Effector memory CD4-positive, alpha-beta T cell (primary cell): ENCODE measurements around the gene MEF2D.

Source experiments
- DNase-seq, 3 donors: peaks; one replicate each; pipeline ENCODE4 v3.0.0-alpha.2; 2020
- H3K27ac ChIP-seq: 2 replicates; pipeline ENCODE4 v1.7.0; 2013; ENCODE audit warnings: mild to moderate bottlenecking, low read length, moderate library complexity; ENCODE audit not compliant: insufficient read depth, poor library complexity, severe bottlenecking
- H3K27me3 ChIP-seq: replicated peaks from 2 replicates; pipeline ENCODE4 v1.7.0; 2013; ENCODE audit warnings: mild to moderate bottlenecking, low read length; ENCODE audit not compliant: insufficient read depth, control insufficient read depth, poor library complexity, severe bottlenecking
- H3K36me3 ChIP-seq: 2 replicates; pipeline ENCODE4 v1.7.0; 2013; ENCODE audit warnings: mild to moderate bottlenecking, low read length, moderate library complexity; ENCODE audit not compliant: control insufficient read depth, insufficient read depth
- H3K4me1 ChIP-seq: 2 replicates; pipeline ENCODE4 v1.7.0; 2013; ENCODE audit warnings: low read length, mild to moderate bottlenecking; ENCODE audit not compliant: control insufficient read depth, insufficient read depth, poor library complexity, severe bottlenecking
- H3K4me3 ChIP-seq: 2 replicates; pipeline ENCODE4 v1.7.0; 2013; ENCODE audit warnings: low read length, low read depth, mild to moderate bottlenecking; ENCODE audit not compliant: insufficient read depth, poor library complexity, severe bottlenecking
- H3K9me3 ChIP-seq: 2 replicates; pipeline ENCODE4 v1.7.0; 2013; ENCODE audit warnings: mild to moderate bottlenecking, low read length, moderate library complexity; ENCODE audit not compliant: control insufficient read depth

MEF2D gene

DNA sequence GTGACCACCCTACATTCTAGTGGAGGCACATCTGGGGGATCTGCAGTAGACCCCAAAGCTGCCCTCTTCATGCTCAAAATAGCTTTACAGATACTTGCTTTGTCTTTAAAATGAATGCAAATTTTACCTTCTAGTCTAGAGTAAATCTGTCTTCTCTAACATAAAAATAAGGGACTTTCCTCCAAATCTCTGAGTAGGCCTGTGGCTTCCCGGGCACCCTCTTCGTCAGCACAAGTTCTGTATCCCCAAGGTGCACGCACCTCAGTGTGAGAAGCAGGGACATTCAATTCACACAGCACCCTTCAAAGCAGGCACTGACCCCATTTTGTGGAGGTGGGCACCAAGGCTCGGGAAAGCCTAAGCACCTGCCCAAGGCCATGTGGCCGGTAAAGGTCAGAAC lies 19.0 kb downstream of the MEF2D start:
- DNase-seq = peak in 1 of 3 donors; percentile 28
- no peaks in the 10 kb centered on the region for H3K27me3 ChIP-seq
- peaks cover 7% of the 10 kb centered on the region for H3K4me1 ChIP-seq
- no peaks in the 10 kb centered on the region for H3K9me3 ChIP-seq
- H3K36me3 ChIP-seq = peaks cover 67% of the 10 kb centered on the region
- H3K4me3 ChIP-seq = no peak overlapping the region
- H3K27ac ChIP-seq = peak overlapping the region; percentile 54

DNA sequence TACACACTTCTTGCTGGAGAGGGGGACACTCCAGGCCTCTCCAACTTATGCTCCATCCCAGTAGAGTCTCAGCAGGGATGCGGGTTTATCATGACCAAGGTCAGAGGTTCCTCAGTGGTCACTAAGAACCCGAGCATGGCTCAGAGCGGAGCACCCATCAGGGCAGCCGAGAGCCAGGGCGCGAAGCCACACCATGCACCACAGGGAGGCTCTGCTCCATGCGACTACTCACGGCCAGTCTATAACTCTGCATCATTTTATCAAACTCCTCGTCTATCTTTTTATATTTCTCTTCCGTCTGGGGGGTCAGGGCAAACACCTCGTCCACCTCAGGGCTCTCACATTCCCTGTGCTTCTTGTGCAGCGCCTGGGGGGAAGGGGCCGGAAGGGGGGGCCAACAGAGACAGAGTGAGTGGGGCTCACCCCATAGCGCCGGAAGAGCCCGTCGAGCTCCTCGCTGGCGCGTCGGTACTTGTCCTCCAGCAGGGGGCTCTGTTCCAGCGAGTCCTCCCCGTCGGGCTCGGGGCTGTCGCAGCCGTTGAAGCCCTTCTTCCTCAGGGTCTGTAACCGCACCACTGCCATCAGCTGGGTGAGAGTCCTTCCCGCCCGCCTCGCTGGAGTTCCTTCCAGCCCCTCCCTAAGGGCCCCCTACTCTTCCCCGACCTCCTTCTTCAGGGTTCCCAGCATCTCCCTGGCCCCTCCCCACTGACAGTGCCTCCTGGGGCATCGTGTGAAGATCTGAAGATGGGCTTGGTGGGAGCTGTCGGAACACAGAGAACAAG lies 20.0 kb downstream of the MEF2D start:
- peak; percentile 59 to 65 (median 61) for DNase-seq
- H3K27me3 ChIP-seq = no peaks in the 10 kb centered on the region
- H3K27ac ChIP-seq = peak overlapping the region; percentile 54
- H3K9me3 ChIP-seq = no peaks in the 10 kb centered on the region
- peaks cover 7% of the 10 kb centered on the region for H3K4me1 ChIP-seq
- H3K36me3 ChIP-seq = peaks cover 77% of the 10 kb centered on the region
- H3K4me3 ChIP-seq = no peak overlapping the region

DNA sequence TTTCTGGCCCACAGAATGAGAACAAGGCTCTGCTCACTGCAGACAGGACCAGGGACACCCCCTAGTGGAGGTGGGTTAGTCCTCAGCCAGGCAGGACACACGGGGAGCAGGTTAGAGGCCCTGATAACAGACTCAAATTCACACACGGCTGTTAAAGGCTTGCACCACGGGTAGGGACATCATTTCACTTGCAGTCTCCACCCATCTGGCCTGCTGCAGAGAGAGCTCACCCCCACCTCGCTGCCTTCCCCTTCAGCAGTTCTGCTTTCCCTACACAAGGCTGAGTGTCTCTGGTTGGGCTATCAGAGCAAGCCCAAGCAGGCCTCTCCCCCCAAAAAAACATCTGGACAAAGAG lies 20.6 kb downstream of the MEF2D start:
- peaks cover 83% of the 10 kb centered on the region for H3K36me3 ChIP-seq
- H3K9me3 ChIP-seq = no peaks in the 10 kb centered on the region
- no peak overlapping the region for H3K4me3 ChIP-seq
- peaks cover 7% of the 10 kb centered on the region for H3K4me1 ChIP-seq
- no peak for DNase-seq
- no peaks in the 10 kb centered on the region for H3K27me3 ChIP-seq
- no peak overlapping the region for H3K27ac ChIP-seq

DNA sequence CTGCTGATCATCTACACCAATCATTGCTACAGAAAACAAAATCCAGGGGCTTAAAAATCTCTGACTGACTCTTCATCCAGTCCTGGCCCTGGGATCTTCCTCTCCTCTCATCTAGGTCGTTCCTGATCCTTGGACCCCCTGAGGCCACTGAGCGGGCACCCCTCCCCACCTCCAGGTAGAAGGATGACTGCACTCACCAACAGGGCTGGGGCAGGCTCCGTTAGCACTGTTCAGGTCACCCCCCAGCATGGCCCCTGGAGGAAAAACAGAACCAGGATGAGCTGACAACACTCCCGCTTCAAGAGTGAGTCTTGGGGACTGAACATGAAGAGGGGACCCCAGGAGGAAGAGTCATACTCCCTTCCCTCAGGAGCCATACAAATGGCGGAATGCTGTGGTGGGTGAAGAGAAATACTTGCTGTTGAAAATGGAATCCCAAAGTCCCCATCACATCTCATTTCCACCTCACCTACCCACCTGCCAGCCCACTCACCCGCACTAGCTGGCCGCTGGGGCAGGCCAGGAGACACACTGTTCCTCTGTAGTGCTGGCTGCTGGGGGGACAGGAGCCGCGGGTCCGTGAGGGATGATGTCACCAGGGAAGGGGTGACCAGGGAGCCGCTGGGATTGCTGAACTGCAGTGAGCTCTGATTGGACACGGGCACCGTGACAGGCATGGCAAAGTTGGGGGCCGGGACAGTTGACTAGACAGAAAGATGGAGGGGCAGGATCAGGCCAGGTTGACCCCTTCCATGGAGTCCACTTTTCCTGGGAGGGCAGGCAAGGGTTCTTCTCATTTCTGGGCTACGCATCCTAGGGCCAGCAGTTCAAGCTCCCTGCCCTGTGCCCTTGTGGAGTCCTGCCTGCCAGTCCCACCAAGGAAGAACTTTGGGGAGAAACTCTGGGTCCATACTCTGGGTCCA lies 21.2 kb downstream of the MEF2D start:
- no peak overlapping the region for H3K27ac ChIP-seq
- H3K4me1 ChIP-seq = peaks cover 7% of the 10 kb centered on the region
- no peaks in the 10 kb centered on the region for H3K9me3 ChIP-seq
- no peak for DNase-seq
- H3K4me3 ChIP-seq = no peak overlapping the region
- H3K36me3 ChIP-seq = peaks cover 89% of the 10 kb centered on the region
- no peaks in the 10 kb centered on the region for H3K27me3 ChIP-seq

DNA sequence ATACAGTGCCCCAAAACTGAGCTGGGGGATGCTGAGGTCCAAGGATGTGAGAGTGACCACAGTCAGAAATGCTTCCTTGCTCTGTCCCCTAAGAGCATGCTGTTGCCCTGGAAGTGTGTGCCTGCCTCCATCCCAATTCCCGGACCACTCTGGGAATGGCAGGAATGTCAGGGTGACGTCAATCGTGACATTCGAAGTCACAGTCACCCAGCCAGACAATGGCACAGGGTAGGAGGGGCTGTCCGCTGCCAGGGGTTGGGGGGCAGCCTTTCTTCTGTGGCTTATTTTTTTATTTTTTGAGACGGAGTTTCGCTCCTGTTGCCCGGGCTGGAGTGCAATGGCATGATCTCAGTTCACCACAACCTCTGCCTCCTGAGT lies 22.3 kb downstream of the MEF2D start:
- no peak for DNase-seq
- Histone ChIP-seq H3K27ac (no peak overlapping the region), H3K36me3 (peaks cover 94% of the 10 kb centered on the region), H3K27me3 (no peaks in the 10 kb centered on the region), H3K4me3 (no peak overlapping the region), H3K4me1 (peaks cover 7% of the 10 kb centered on the region), H3K9me3 (no peaks in the 10 kb centered on the region)

DNA sequence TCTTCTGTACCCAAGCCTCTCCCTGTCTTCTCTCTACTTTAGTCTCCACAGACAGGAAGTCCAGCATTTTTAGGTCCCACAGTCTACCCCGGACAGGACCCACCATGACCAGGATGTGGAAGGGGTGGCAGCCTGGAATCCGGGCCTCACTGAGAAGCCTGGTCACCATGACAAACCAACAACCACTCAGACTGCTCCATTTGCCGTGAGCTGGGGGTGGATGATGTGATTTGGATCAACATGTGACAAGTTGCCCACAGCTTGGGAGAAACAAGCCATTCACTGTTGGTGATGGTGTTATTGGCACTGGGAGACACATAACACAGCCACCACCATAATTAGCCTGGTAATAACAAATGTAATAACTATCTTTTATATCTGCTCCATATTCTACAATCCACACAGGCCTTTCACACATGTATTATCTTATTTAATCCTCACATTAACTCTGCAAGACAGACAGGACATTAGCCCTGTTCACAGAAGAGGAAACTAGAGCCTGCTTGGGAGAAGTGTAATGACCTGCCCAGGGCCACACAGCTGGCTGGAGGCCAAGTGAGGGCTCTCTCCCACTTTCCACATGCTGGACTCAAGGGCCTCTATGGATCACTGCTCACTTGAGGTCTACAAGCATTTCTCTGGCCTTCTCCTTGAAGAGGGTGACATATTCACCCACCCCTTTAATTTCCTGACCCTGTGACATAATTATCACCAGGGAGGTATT lies 22.9 kb downstream of the MEF2D start:
- no peaks in the 10 kb centered on the region for H3K9me3 ChIP-seq
- H3K4me1 ChIP-seq = peaks cover 7% of the 10 kb centered on the region
- no peak overlapping the region for H3K4me3 ChIP-seq
- H3K27me3 ChIP-seq = no peaks in the 10 kb centered on the region
- DNase-seq = no peak
- H3K36me3 ChIP-seq = peaks cover 93% of the 10 kb centered on the region
- no peak overlapping the region for H3K27ac ChIP-seq

DNA sequence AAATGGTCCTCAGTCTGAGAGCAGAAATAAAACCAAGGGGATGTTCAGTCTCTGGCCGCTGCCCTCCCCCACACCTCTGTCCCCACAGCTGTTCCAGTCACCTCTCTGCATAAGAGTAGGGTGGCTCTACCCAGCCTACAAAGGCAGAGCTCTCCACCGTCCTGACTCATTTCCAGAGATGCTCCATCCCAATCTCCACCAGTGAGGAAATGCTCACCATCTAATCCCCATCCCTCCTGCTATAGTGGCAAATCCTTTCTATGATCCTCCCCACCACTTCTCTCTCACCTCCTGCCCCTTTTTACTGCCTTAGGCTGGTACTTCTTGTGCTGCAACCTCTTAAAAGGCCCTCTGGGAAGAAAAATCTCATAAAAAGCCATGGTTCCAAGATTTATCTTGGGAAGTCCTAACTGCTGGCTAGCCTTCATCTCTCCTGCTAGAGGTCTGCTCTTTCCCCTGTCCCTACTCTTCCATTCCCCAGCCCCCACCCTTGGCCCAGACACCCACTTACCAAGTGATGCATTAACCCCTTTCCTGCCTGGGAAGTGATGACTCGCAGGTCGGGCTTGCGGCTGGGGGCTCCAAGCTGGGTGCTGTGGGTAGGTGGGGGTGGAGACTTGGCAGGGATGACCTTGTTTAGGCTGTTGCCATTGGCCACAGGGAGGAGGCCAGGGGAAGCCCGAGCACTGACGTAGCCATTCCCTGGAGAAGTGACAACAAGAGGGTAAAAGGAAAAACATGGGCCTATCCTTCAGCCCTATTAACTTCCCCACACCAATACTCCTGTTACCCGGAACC lies 23.9 kb downstream of the MEF2D start:
- DNase-seq = no peak
- no peak overlapping the region for H3K27ac ChIP-seq
- no peak overlapping the region for H3K4me3 ChIP-seq
- H3K36me3 ChIP-seq = peaks cover 88% of the 10 kb centered on the region
- H3K9me3 ChIP-seq = no peaks in the 10 kb centered on the region
- peaks cover 7% of the 10 kb centered on the region for H3K4me1 ChIP-seq
- no peaks in the 10 kb centered on the region for H3K27me3 ChIP-seq

DNA sequence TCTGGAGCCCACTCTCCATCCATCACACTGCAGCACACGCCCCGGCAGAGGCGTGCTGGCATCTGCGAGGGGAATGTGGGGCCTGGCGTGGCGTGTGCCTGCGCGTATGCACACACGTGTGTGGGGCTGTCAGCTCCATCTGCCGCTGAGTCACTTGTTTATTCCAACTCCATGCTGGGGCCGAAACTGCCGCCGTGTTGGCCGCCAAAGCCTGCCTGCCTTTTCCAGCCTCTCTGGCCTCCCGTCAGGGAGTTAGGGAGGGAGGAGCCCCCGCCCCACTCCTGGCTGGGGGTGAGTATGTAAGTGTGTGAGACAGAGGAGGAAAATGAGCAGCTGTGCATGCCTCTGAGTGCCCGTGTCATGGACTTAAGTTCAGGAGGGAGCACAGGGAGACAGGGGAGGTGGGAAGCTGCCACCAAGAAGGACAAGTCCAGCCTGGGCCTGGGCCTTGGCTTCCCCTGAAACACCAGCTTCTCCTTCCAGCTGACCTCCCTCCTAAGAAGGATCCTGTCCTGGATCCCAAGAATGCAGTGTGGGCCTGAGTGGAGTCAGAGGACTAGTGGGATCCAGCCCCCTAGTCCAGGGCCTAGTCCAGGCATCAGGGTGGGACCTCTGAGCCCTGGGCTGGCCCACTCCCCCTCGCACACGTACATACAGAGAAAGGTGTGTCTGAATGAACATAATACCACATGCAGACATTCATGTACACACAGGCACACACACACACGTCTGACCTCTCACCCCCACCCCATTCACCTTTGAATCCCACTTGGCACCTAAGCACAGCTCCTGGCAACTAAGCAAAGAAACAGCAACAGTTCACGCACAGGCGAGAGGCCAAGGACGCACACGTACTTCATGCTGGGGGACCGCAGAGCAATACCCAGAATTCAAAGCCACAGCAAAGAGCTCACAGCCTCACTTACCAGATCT lies 24.7 kb downstream of the MEF2D start:
- Histone ChIP-seq H3K36me3 (peaks cover 87% of the 10 kb centered on the region), H3K4me3 (no peak overlapping the region), H3K4me1 (peaks cover 1% of the 10 kb centered on the region), H3K27me3 (no peaks in the 10 kb centered on the region), H3K9me3 (no peaks in the 10 kb centered on the region), H3K27ac (no peak overlapping the region)
- DNase-seq = no peak

DNA sequence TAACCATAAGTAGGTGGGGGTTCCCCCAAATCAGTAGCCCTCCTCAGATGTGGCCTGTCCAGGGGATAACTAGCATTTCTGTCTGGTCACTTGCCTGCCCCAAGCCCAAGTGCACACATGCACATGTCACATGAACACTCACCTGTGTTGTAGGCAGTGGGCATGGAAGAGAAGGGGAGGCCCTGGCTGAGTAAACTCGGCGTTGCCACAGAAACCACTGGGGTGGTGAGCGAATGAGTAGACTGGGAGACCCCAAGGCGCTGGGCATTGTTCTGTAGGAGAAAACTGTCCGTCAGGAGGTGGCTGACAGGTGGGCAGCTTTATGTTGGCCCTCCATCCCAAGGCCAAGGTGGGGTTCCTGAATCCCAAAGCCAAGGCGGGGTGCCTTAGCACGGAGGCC lies 25.6 kb downstream of the MEF2D start:
- no peak overlapping the region for H3K4me3 ChIP-seq
- no peaks in the 10 kb centered on the region for H3K4me1 ChIP-seq
- peaks cover 86% of the 10 kb centered on the region for H3K36me3 ChIP-seq
- H3K27me3 ChIP-seq = no peaks in the 10 kb centered on the region
- DNase-seq = no peak
- no peaks in the 10 kb centered on the region for H3K9me3 ChIP-seq
- no peak overlapping the region for H3K27ac ChIP-seq
